Activated CD4-positive, alpha-beta memory T cell treated with anti-CD3 and anti-CD28 coated beads, Interleukin-2, amount 10 ng/mL, durations not matched to agents 7 days and 5 days (primary cell): Measurements from ENCODE around the gene SPOCK1. TPM values are rescaled to one million over a fixed set of nuclear protein-coding genes. Genes with fewer than 3 reads are reported as not detected.

ENCODE experiments used
- CTCF ChIA-PET: fragments of 350-600 bp; sonication (Branson Sonifier 250); formaldehyde crosslinking; loops from one replicate; lab custom pipeline; 2021; ENCODE audit warnings: antibody characterized with exemption, inconsistent platforms; lab: Charles Lee
- POLR2A ChIA-PET: fragments of 350-600 bp; sonication (Branson Sonifier 250); formaldehyde crosslinking; loops from one replicate; lab custom pipeline; 2021; ENCODE audit warnings: antibody characterized with exemption; lab: Charles Lee
- DNase-seq: peaks from one replicate; pipeline ENCODE4 v3.0.0-alpha.2; 2020
- H3K27ac Mint-ChIP-seq: one replicate; pipeline ENCODE4 v1.8.0; 2021; ENCODE audit warnings: mild to moderate bottlenecking, mixed read lengths
- H3K27me3 Mint-ChIP-seq: one replicate; pipeline ENCODE4 v1.8.0; 2021; ENCODE audit warnings: mixed read lengths
- H3K36me3 Mint-ChIP-seq: one replicate; pipeline ENCODE4 v1.8.0; 2021; ENCODE audit warnings: low read depth, mixed read lengths
- H3K4me1 Mint-ChIP-seq: one replicate; pipeline ENCODE4 v1.8.0; 2021; ENCODE audit warnings: mixed read lengths
- H3K4me3 Mint-ChIP-seq: one replicate; pipeline ENCODE4 v1.8.0; 2021; ENCODE audit warnings: mild to moderate bottlenecking, mixed read lengths
- H3K9me3 Mint-ChIP-seq: one replicate; pipeline ENCODE4 v1.8.0; 2021; ENCODE audit warnings: mixed read lengths
- total RNA-seq, 2 experiments: library from RNA; stranded (reverse); gene quantifications; one replicate each; pipeline ENCODE4 v1.2.3, GENCODE V29; 2021

Gene SPOCK1
- total RNA-seq, 2 experiments from 2014 or later: 0.73 to 0.86 TPM

DNA sequence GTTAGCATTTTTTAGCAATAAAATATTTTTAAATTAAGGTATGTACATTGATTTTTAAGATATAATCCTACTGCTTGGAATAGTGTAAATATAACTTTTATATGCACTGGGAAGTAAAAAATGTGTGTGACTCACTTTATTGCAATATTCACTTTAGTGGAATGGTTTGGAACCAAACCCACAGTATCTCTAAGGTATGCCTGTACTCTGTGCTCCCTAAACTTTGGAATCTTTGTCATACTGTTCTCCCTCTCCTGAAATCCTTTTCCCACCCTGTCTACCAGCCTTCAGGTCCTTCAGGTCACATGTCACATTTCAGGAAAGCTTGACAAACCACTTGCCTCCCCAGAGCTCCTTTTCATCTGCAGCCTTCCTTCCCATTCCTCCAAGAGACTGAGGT is 308.7 kb downstream of the SPOCK1 start:
- no peaks in the 10 kb centered on the region for H3K27me3 Mint-ChIP-seq
- ChIA-PET POLR2A (no interaction called here), CTCF (no interaction called here)
- no peak overlapping the region for H3K27ac Mint-ChIP-seq
- no peaks in the 10 kb centered on the region for H3K9me3 Mint-ChIP-seq
- H3K4me3 Mint-ChIP-seq: no peak overlapping the region
- no peaks in the 10 kb centered on the region for H3K4me1 Mint-ChIP-seq
- DNase-seq: no peak
- H3K36me3 Mint-ChIP-seq: no peaks in the 10 kb centered on the region

DNA sequence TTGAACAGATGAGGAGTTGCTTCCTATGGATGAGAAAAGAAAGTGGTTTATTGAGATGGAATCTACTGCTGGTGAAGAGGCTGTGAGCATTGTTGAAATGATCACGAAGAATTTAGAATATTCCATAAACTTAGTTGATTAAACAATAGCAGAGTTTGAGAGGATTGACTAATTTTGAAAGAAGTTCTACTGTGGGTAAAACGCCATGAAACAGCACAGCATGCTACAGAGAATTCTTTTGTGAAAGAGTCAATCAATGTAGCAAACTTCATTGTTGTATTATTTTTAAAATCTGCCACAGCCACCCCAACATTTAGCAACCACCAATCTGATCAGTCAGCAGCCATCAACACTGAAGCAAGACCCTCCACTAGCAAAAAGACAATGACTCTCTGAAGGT is 309.1 kb downstream of the SPOCK1 start:
- ChIA-PET CTCF (no interaction called here), POLR2A (no interaction called here)
- no peaks in the 10 kb centered on the region for H3K9me3 Mint-ChIP-seq
- no peaks in the 10 kb centered on the region for H3K27me3 Mint-ChIP-seq
- no peak overlapping the region for H3K4me3 Mint-ChIP-seq
- no peak for DNase-seq
- H3K36me3 Mint-ChIP-seq: no peaks in the 10 kb centered on the region
- no peaks in the 10 kb centered on the region for H3K4me1 Mint-ChIP-seq
- no peak overlapping the region for H3K27ac Mint-ChIP-seq

DNA sequence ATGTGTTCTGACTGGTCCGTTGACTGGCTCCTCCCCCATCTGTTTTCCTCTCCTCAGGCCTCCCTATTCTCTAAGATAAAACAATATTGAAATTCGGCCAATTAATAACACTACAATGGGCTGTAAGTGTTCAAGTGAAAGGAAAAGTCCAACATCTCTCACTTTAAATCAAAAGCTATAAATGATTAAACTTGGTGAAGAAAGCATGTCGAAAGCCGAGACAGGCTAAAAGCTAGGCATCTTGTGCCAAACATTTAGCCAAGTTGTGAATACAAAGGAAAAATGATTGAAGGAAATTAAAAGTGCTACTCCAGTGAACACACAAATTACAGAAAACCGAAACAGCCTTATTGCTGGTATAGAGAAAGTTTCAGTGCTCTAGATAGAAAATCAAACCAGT is 310.6 kb downstream of the SPOCK1 start:
- POLR2A ChIA-PET: no interaction called here
- Mint-ChIP-seq H3K4me1 (no peaks in the 10 kb centered on the region), H3K36me3 (no peaks in the 10 kb centered on the region), H3K4me3 (no peak overlapping the region), H3K9me3 (no peaks in the 10 kb centered on the region), H3K27me3 (no peaks in the 10 kb centered on the region), H3K27ac (no peak overlapping the region)
- CTCF ChIA-PET: no interaction called here
- DNase-seq: no peak

DNA sequence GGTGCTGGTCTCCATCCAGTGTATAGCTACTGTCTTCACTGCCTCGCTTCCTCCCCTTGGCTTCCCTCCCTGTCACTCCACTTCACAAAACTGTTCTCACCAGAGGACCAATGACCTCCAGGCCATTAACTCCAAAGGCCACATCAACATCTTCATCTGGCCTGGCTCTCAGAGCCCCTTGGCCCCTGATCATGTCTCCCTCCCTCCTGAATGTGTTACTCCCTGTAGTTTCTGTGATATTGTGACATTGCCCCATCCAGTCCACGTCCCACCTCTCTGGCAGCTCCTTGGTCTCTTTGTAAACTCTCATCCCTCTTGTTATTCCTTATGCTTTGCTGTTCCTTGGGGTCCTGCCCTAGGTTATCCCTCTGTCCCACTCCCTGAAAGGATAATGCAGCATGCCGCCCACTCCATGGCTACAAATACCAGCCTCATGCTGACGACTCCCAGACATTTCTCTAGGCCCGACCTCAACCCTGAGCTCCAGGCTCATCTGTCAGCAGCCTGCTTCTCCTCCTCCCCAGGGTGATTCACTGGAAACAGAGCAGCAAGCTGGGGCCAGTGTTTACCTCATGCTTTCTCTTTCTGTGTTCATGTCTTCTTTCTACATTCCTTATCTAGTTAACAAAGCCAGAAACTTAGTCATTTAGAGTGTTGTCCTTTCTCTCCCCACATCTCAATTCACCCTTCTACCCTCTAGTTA is 312.2 kb downstream of the SPOCK1 start:
- ChIA-PET CTCF (no interaction called here), POLR2A (no interaction called here)
- no peak overlapping the region for H3K27ac Mint-ChIP-seq
- no peak overlapping the region for H3K4me3 Mint-ChIP-seq
- no peaks in the 10 kb centered on the region for H3K9me3 Mint-ChIP-seq
- H3K4me1 Mint-ChIP-seq: no peaks in the 10 kb centered on the region
- no peaks in the 10 kb centered on the region for H3K36me3 Mint-ChIP-seq
- H3K27me3 Mint-ChIP-seq: no peaks in the 10 kb centered on the region
- no peak for DNase-seq

DNA sequence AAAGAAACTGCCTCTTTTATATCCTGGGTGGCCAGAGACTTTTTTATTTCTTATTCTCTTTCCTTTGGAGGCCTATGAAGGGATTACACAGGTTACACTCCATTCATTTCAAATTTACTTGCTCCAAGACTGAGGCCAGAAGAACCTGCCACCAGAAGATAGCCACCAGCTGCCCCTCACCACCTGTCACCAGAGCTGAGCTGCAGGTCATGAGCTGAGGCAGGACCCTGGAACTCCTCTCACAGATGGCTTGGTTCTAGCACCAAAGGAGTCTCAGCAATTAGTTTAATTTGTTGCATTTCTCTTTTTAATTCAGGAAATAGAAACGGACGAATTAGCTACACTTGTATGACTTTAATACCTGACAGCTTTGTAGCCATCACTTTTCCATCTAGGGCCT is 313.9 kb downstream of the SPOCK1 start:
- Mint-ChIP-seq H3K9me3 (no peaks in the 10 kb centered on the region), H3K36me3 (no peaks in the 10 kb centered on the region), H3K4me3 (no peak overlapping the region), H3K27me3 (no peaks in the 10 kb centered on the region), H3K27ac (no peak overlapping the region), H3K4me1 (no peaks in the 10 kb centered on the region)
- CTCF ChIA-PET: no interaction called here
- POLR2A ChIA-PET: no interaction called here
- DNase-seq: no peak

DNA sequence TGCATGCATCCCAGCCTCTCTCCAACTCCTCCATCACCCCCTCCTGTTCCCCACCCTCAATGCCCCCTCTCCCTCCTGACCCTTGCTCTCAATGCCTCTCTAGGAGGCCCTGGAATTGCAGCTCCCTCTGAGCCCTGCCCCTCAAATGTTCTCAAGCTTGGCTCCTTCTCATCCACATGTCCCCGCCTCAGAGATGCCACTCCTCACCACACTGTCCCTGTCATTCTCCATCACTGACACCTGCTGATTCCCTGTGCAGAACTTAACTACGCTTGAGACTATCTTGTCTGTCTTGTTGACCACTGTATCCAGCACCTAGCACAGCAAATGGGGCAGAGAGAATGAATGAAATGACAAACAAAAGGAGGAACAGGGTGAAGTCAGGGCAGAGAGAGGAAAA is 314.4 kb downstream of the SPOCK1 start:
- CTCF ChIA-PET: no interaction called here
- Mint-ChIP-seq H3K27me3 (no peaks in the 10 kb centered on the region), H3K36me3 (no peaks in the 10 kb centered on the region), H3K4me1 (no peaks in the 10 kb centered on the region), H3K9me3 (no peaks in the 10 kb centered on the region), H3K27ac (no peak overlapping the region), H3K4me3 (no peak overlapping the region)
- POLR2A ChIA-PET: no interaction called here
- DNase-seq: no peak

DNA sequence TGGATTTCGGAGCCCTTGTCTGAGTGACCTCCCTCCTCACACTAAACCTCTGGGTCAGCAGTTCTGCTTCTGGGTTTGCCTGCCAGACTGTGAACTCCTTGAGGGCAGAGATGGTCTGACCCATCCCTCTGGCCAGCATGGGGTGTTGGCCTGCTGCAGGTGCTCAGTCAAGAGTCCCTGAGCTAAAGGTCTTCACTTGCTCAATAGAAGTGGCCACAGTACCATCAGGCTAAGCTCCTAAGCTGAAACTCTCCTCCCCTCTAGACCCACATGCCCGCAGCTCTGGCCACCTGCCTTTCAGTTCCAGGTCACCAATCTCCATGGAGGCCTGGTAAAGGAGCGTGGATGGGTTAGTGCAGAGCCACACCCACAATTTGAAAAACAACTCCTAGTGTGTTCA is 316.6 kb downstream of the SPOCK1 start:
- no peak overlapping the region for H3K27ac Mint-ChIP-seq
- no peak for DNase-seq
- ChIA-PET CTCF (no interaction called here), POLR2A (no interaction called here)
- H3K9me3 Mint-ChIP-seq: no peaks in the 10 kb centered on the region
- H3K4me1 Mint-ChIP-seq: no peaks in the 10 kb centered on the region
- H3K36me3 Mint-ChIP-seq: no peaks in the 10 kb centered on the region
- H3K27me3 Mint-ChIP-seq: no peaks in the 10 kb centered on the region
- no peak overlapping the region for H3K4me3 Mint-ChIP-seq

DNA sequence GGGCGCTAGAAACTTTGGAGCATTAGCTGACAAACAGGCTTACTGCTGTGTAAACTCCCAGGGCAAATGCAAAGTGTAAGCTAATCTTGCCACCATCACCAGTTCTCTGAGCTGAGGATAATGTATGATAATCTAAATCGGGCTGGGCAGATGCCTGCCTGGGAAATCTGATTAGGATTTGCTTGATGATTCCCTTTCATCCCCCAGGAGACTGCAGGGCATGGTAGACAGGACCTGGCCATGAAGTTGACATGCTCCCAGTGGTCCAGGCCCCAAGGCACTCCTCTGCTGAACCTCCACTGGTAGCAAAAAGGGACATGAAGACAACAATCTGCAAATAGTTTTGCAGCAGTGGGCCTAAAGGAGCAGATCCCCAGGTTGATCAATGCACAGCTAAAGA is 317.5 kb downstream of the SPOCK1 start:
- CTCF ChIA-PET: no interaction called here
- Mint-ChIP-seq H3K36me3 (no peaks in the 10 kb centered on the region), H3K27ac (no peak overlapping the region), H3K4me1 (no peaks in the 10 kb centered on the region), H3K9me3 (no peaks in the 10 kb centered on the region), H3K4me3 (no peak overlapping the region), H3K27me3 (peaks cover 3% of the 10 kb centered on the region)
- no peak for DNase-seq
- POLR2A ChIA-PET: no interaction called here

DNA sequence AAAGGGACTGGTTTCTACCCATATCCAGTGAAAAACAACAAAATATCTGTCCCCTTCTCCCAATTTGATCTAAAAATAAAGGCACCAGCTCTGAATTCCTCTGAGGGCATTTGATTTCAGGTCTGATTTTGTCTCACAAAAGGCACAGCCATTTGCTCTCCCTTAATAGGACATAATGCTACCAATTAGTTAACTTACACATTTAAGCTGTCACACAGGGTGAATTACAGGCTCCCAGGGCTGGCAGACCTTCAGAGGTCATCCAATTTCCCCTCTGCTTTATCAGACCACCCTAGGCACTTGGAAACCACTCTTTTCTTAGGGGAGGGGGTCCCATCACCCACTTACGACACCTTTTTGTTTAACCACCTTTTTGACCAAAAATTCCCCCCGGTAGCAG is 319.9 kb downstream of the SPOCK1 start:
- H3K4me1 Mint-ChIP-seq: no peaks in the 10 kb centered on the region
- H3K9me3 Mint-ChIP-seq: no peaks in the 10 kb centered on the region
- DNase-seq: no peak
- CTCF ChIA-PET: no interaction called here
- no peak overlapping the region for H3K27ac Mint-ChIP-seq
- POLR2A ChIA-PET: no interaction called here
- no peak overlapping the region for H3K4me3 Mint-ChIP-seq
- no peaks in the 10 kb centered on the region for H3K36me3 Mint-ChIP-seq
- H3K27me3 Mint-ChIP-seq: peaks cover 3% of the 10 kb centered on the region

DNA sequence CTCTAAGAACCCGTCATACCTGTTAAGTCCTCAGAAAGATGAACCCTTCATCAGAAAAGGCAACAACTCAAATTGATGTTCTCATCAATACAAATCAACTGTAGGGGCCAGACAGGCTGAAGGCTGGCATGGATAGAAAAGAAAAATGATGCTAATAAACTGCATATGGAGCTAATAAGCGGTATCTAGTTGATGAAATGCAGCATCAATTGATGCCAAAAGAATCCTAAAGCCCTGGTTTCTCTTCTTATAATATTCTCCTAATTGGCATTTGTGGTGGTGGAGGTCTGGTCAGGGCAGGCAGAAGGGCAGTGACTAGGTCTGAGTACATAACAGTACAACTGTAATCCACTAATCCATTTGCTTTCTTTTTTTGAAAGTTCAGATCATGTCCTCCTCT is 322.5 kb downstream of the SPOCK1 start:
- Mint-ChIP-seq H3K27ac (no peak overlapping the region), H3K27me3 (peaks cover 3% of the 10 kb centered on the region), H3K9me3 (no peaks in the 10 kb centered on the region), H3K4me1 (no peaks in the 10 kb centered on the region), H3K36me3 (no peaks in the 10 kb centered on the region), H3K4me3 (no peak overlapping the region)
- CTCF ChIA-PET: no interaction called here
- POLR2A ChIA-PET: no interaction called here
- DNase-seq: no peak

DNA sequence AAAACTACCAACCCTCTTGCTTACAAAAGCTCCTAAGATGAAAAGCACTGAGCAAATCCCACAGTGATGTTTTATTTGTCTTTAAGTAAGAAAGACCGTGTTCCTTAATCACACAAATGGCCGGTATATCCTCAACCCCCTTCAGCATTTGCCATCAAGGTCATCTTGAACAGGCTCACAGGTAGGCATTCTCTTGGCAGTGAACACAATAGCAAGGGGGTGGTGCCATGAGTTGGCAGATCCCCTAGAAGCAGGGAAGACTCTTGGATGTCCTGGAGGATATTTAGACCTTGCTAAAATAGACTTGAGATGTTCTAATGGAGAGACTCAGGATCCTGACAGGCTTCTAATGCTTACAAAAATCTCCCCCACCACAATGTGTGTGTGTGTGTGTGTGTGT is 323.0 kb downstream of the SPOCK1 start:
- no peaks in the 10 kb centered on the region for H3K4me1 Mint-ChIP-seq
- no peaks in the 10 kb centered on the region for H3K9me3 Mint-ChIP-seq
- no peaks in the 10 kb centered on the region for H3K36me3 Mint-ChIP-seq
- ChIA-PET CTCF (no interaction called here), POLR2A (no interaction called here)
- H3K4me3 Mint-ChIP-seq: no peak overlapping the region
- H3K27me3 Mint-ChIP-seq: peaks cover 3% of the 10 kb centered on the region
- H3K27ac Mint-ChIP-seq: no peak overlapping the region
- DNase-seq: no peak

DNA sequence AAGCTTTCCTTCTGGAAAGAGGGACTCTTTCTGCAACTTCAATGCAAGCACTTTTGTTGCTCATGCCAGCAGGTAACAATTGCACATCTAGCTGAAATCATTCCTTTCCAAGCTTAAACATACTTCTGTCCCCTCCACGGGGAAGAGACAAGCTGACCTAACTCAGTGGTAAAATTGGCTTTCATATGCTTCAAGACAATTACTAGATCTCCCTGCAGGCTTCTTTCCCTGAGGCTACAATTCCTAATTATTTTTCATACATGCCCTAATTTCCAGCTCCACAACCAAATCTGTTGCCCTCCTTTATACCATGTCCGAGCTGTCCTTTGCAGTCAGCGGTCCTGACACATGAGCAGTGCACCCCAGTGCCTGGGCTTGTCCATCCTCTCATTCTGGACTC is 324.9 kb downstream of the SPOCK1 start:
- peaks cover 3% of the 10 kb centered on the region for H3K27me3 Mint-ChIP-seq
- H3K9me3 Mint-ChIP-seq: no peaks in the 10 kb centered on the region
- H3K4me1 Mint-ChIP-seq: no peaks in the 10 kb centered on the region
- POLR2A ChIA-PET: no interaction called here
- no peak overlapping the region for H3K4me3 Mint-ChIP-seq
- DNase-seq: no peak
- no peak overlapping the region for H3K27ac Mint-ChIP-seq
- CTCF ChIA-PET: no interaction called here
- H3K36me3 Mint-ChIP-seq: no peaks in the 10 kb centered on the region

DNA sequence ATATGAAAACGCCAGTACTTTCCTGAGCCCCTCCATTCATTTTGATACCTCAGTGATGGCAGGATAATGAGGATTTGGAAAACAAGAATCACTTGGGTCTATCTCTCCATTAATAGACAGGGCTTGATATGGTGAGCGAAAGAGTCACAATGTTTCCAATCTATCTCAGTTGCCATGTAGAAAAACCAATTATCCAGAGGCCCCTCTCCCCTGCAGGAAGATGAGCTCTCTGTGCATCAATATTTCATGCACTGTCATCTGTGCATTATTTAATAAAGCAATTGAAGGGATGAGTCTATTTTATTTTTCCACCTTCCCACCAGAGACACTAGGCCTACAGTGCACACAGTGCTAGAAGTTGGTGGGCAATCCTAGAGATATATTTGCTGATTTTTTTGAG is 326.9 kb downstream of the SPOCK1 start:
- ChIA-PET CTCF (no interaction called here), POLR2A (no interaction called here)
- peaks cover 4% of the 10 kb centered on the region for H3K27me3 Mint-ChIP-seq
- H3K4me1 Mint-ChIP-seq: no peaks in the 10 kb centered on the region
- no peak for DNase-seq
- H3K9me3 Mint-ChIP-seq: no peaks in the 10 kb centered on the region
- no peaks in the 10 kb centered on the region for H3K36me3 Mint-ChIP-seq
- H3K27ac Mint-ChIP-seq: no peak overlapping the region
- H3K4me3 Mint-ChIP-seq: no peak overlapping the region

DNA sequence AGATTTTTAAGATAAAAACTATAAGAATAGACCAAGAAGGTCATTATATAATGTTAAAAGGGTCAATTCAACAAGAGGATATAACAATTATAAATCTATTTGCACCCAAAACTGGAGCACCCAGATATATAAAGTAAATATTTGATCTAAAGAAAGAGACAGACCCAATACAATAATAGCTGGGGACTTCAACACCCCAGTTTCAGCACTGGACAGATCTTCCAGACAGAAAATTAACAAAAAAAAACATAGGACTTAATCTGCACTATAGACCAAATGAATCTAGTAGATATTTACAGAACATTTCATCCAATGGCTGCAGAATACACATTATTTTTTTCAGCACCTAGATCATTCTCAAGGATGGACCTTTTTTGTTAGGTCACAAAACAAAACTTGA is 331.9 kb downstream of the SPOCK1 start:
- H3K27me3 Mint-ChIP-seq: peaks cover 2% of the 10 kb centered on the region
- H3K9me3 Mint-ChIP-seq: no peaks in the 10 kb centered on the region
- CTCF ChIA-PET: no interaction called here
- no peaks in the 10 kb centered on the region for H3K36me3 Mint-ChIP-seq
- POLR2A ChIA-PET: no interaction called here
- H3K4me1 Mint-ChIP-seq: no peaks in the 10 kb centered on the region
- no peak for DNase-seq
- no peak overlapping the region for H3K4me3 Mint-ChIP-seq
- H3K27ac Mint-ChIP-seq: no peak overlapping the region
